GM12864 (cell line): ENCODE measurements around the gene PNPLA7.
A peak's percentile ranks its signal among the peaks of the same experiment; 100 is the strongest.

ENCODE experiments used
- DNase-seq: peaks from one replicate; pipeline ENCODE4 v3.0.0-alpha.2; 2011; ENCODE audit warnings: low read depth
- H3K4me3 ChIP-seq: 2 replicates; pipeline ENCODE4 v1.5.1; 2011; ENCODE audit warnings: mild to moderate bottlenecking, low read depth, low read length, control low read depth
- TF ChIP-seq, protein P1 (sequence below): IDR thresholded peaks from 2 replicates; pipeline ENCODE4 v1.5.1; 2011; ENCODE audit warnings: low read depth, mild to moderate bottlenecking, moderate library complexity, low read length, control low read depth, inconsistent platforms; ENCODE audit errors: missing control alignments

The PNPLA7 gene

DNA sequence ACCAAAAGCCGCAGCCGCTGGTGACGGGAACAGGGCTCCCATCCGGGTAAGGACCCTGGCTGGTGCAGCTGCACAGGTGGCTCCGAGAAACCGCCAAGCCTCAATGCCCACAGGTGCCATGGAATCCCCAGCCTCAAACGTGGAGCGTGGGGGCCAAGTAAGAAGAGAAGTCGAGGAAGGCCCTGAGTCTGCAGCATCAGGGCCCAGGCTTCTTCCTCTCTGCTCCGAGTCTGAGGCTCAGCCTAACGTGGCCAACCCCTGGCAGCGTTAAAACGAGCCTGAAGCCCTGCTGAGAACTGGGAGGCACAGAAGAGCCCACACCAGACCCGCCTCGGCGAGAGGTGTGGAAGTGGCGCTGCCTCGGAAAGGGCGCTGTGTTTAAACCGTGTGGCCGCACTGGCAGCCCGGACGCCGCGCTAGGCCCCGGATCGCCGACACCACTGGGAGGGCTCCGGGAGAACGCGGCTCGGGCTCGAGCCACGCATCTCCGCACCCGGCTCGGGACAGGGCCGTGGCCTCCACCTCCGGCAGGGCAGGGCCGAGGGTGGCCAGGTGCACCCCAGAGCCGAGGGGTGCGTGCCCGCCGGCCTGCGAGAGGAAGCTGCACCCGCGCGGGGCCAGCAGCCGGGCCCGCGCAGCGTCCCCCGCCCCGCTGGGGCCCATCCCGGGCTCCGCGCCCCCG, 39.4 kb upstream of the PNPLA7 start:
- TF ChIP-seq, protein P1, sequence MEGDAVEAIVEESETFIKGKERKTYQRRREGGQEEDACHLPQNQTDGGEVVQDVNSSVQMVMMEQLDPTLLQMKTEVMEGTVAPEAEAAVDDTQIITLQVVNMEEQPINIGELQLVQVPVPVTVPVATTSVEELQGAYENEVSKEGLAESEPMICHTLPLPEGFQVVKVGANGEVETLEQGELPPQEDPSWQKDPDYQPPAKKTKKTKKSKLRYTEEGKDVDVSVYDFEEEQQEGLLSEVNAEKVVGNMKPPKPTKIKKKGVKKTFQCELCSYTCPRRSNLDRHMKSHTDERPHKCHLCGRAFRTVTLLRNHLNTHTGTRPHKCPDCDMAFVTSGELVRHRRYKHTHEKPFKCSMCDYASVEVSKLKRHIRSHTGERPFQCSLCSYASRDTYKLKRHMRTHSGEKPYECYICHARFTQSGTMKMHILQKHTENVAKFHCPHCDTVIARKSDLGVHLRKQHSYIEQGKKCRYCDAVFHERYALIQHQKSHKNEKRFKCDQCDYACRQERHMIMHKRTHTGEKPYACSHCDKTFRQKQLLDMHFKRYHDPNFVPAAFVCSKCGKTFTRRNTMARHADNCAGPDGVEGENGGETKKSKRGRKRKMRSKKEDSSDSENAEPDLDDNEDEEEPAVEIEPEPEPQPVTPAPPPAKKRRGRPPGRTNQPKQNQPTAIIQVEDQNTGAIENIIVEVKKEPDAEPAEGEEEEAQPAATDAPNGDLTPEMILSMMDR = no peak
- DNase-seq = no peak
- peak overlapping the region; percentile 94 for H3K4me3 ChIP-seq

DNA sequence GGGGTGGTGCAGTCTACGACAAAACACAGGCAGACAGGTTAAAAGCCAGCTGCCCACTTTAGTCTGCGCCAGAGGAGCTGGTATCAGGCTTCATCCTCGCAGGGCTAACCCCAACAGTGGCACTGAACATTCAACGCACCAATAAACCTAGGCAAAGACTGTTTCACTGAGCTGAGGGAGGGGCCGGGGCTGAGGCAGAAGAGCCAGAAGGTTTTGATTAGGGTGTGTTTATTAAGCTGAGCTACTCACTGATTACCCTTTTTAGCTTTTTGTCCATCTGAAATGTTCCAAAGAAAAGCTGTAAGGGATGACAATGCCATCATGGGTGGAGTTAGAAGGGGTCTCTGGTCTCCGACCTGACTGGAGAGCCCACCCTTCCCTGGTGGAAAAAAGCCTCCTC, 38.7 kb upstream of the PNPLA7 start:
- DNase-seq = no peak
- TF ChIP-seq, protein P1 = no peak
- H3K4me3 ChIP-seq = peak overlapping the region; percentile 94

DNA sequence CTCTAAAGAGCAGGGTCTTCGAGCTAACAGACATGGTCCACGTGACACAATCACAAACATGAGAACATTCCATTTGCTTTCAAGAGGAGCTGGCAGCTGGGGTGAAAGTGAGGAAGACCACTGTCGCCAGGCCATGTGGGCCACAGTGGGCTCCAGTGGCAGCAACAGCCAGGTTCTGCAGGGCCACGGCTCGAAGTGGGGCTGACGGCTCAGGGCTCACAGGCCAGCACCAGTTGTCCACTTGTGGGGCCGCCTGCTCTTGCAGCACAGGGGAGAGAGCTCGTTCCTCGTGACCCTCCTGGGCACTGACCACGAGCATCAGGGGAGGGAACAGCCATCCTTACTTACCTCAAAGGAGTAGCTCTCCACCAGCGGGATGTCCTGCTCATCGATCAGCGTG, 38.1 kb upstream of the PNPLA7 start:
- no peak overlapping the region for H3K4me3 ChIP-seq
- DNase-seq = no peak
- TF ChIP-seq, protein P1 = no peak

DNA sequence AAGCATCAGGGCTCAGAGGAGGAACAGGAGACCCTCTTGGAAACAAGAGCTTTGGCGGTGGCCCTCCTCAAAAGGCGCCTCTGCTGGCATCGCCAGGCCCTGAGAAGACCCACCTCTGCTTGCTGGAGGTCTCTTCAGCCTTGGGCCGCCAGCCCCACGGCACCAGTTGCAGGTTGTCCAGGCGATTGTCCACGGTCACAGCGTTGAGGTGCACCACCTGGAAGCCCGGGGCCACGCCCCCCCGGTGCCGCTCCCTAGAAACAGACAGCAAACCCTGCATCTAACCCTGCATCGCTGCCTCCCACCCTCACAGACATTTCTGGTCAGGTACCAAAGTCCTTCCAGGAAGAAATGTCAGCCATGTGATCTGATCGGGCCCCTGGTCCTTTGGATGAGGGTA, 36.7 kb upstream of the PNPLA7 start:
- H3K4me3 ChIP-seq = no peak overlapping the region
- TF ChIP-seq, protein P1 = no peak
- DNase-seq = no peak

DNA sequence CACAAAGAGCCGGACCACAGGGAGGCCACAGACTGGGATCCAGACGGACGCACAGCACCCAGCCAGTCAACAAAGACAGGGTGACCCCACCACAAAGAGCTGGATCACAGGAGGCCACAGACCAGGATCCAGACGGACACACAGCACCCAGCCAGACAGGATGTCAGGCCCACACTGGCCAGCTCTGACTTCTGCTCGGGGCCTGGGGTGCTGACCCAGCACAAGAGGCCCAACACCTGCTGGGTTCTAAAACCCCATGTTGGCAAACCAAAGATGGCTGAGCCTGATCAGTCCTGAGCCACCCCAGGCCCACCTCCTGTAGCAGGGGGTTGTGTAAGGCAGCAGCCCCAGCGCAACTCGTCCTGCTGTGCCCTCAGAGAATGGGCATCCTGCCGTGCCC, 33.8 kb upstream of the PNPLA7 start:
- H3K4me3 ChIP-seq = no peak overlapping the region
- no peak for DNase-seq
- TF ChIP-seq, protein P1 = no peak

DNA sequence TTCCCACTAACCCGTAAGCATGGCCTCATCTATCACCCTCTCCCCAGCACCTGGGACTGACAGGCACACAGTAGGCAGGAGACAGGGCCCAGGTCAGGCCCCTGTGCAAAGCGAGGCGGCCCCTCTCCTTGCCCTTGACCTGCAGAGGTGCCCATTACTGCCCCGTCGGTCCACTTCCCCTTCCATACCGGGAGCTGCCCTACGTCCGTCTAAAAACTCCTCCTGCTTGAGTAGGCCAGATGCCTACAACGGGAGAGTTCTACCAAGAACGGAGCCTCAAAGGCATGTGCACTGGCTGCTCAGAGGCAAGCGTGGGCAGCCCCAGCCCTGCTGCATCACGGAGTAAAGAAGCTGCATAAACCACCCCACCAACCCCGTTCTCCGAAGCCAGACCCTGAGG, 33.1 kb upstream of the PNPLA7 start:
- DNase-seq = no peak
- H3K4me3 ChIP-seq = no peak overlapping the region
- TF ChIP-seq, protein P1 = no peak

DNA sequence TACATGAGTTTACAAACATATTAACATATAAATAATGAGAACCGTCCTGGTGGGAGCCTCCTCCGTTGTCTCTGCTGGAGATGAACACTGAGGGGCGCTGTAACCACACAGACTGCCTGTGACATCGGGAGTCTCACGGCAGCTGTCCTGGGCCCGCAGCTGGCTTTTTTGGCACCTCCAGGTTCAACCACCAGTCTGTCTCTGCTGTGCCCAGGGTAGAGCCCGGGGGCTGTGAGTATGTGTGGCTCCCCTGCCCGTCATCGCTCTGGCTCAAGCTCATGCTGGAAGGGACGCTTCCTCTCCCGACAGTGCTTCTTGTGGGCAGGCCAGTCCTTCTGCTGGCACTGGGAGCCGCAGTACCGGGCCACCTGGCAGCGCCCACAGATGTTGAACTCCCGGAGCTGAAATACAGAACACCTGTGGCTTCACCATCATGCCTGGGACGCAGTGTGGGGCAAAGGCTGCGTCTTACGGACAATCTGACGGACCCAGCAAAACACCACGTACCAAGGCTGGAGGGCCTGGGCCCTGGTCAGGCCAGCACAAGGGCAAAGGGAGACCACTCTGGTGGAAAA, 32.2 kb upstream of the PNPLA7 start:
- H3K4me3 ChIP-seq = no peak overlapping the region
- TF ChIP-seq, protein P1 = no peak
- DNase-seq = no peak
